ENCODE measurements around the gene JAK3.
A peak's percentile ranks its signal among the peaks of the same experiment; 100 is the strongest.

GRCh38 chr19:17855280-17856152 lies 7.7 kb upstream of the JAK3 start:
- TF ChIP-seq CTCF (IDR thresholded peaks at IDR 0.05), result peak; percentile 70 to 94 (median 91)
- TF ChIP-seq POLR2A (IDR thresholded peaks at IDR 0.05), result no peak
- peak in 1 of 3 donors; percentile 64 for TF ChIP-seq POLR2AphosphoS5 (IDR thresholded peaks at IDR 0.05)
